Neuronal stem cell (in vitro differentiated cells): ENCODE results near the gene PRXL2B.

Source experiments
- DNase-seq: peaks from one replicate; pipeline ENCODE4 v3.0.0-alpha.2; 2013; ENCODE audit warnings: low spot score
- H2AFZ ChIP-seq: one replicate; pipeline ENCODE4 v1.6.1; 2013; ENCODE audit warnings: mild to moderate bottlenecking, low read length, inconsistent platforms
- H2AK5ac ChIP-seq: 2 replicates; pipeline ENCODE4 v1.6.1; 2013; ENCODE audit warnings: low read depth, mild to moderate bottlenecking, inconsistent platforms, low read length, moderate library complexity, mixed read lengths
- H2BK120ac ChIP-seq: 2 replicates; pipeline ENCODE4 v1.6.1; 2013; ENCODE audit warnings: low read depth, mild to moderate bottlenecking, inconsistent platforms, low read length, moderate library complexity, mixed read lengths
- H2BK12ac ChIP-seq: one replicate; pipeline ENCODE4 v1.6.1; 2013; ENCODE audit warnings: low read length, inconsistent platforms
- H2BK15ac ChIP-seq: 2 replicates; pipeline ENCODE4 v1.6.1; 2013; ENCODE audit warnings: mild to moderate bottlenecking, low read length, inconsistent platforms, mixed read lengths
- H2BK5ac ChIP-seq: one replicate; pipeline ENCODE4 v1.6.1; 2013; ENCODE audit warnings: inconsistent platforms, mild to moderate bottlenecking, low read length, moderate library complexity
- H3K14ac ChIP-seq: one replicate; pipeline ENCODE4 v1.6.1; 2013; ENCODE audit warnings: low read length, inconsistent platforms
- H3K18ac ChIP-seq: 2 replicates; pipeline ENCODE4 v1.6.1; 2013; ENCODE audit warnings: low read length, inconsistent platforms
- H3K23ac ChIP-seq: 2 replicates; pipeline ENCODE4 v1.6.1; 2013; ENCODE audit warnings: low read depth, mild to moderate bottlenecking, mixed read lengths, low read length, inconsistent platforms; ENCODE audit not compliant: poor library complexity
- H3K27ac ChIP-seq: replicated peaks from 3 replicates; pipeline ENCODE4 v1.5.1; 2013; ENCODE audit warnings: low read length, inconsistent platforms
- H3K27me3 ChIP-seq, 3 experiments: 2 replicates each; pipeline ENCODE4 v1.6.1; 2013; ENCODE audit warnings: low read length in 3 of 3, mild to moderate bottlenecking in 2 of 3, inconsistent platforms in 1 of 3, low read depth in 1 of 3, mixed read lengths in 1 of 3, moderate library complexity in 1 of 3; ENCODE audit not compliant: control insufficient read depth in 3 of 3, insufficient read depth in 3 of 3
- H3K36me3 ChIP-seq, 2 donors: replicated peaks in 1 of 2; 2 replicates each; pipeline ENCODE4 v1.6.1; 2013; ENCODE audit warnings: low read length in 2 of 2; ENCODE audit not compliant: control insufficient read depth in 2 of 2, insufficient read depth in 2 of 2
- H3K4ac ChIP-seq: 2 replicates; pipeline ENCODE4 v1.6.1; 2013; ENCODE audit warnings: inconsistent platforms, mild to moderate bottlenecking, low read length, moderate library complexity
- H3K4me1 ChIP-seq, 2 donors: 1 replicate in 1 of 2; 2 replicates in 1 of 2; pipeline ENCODE4 v1.6.1; 2013; ENCODE audit warnings: low read length in 2 of 2, low read depth in 1 of 2; ENCODE audit not compliant: control insufficient read depth in 2 of 2, insufficient read depth in 1 of 2
- H3K4me2 ChIP-seq: one replicate; pipeline ENCODE4 v1.6.1; 2013; ENCODE audit warnings: mild to moderate bottlenecking, low read length, inconsistent platforms; ENCODE audit not compliant: insufficient read depth, poor library complexity, severe bottlenecking
- H3K4me3 ChIP-seq, 2 donors: 2 replicates each; pipeline ENCODE4 v1.5.1; 2013; ENCODE audit warnings: low read length in 2 of 2, mild to moderate bottlenecking in 2 of 2, inconsistent platforms in 1 of 2, moderate library complexity in 1 of 2
- H3K79me1 ChIP-seq: one replicate; pipeline ENCODE4 v1.6.1; 2013; ENCODE audit warnings: low read depth, mild to moderate bottlenecking, inconsistent platforms, low read length, moderate library complexity
- H3K9ac ChIP-seq: one replicate; pipeline ENCODE4 v1.6.1; 2013; ENCODE audit warnings: mild to moderate bottlenecking, low read depth, low read length, inconsistent platforms; ENCODE audit not compliant: poor library complexity
- H3K9me3 ChIP-seq, 2 donors: replicated peaks in 1 of 2; 2 replicates each; pipeline versions ENCODE3 to v1.6.1; 2013; ENCODE audit warnings: low read length in 2 of 2, mild to moderate bottlenecking in 2 of 2, inconsistent platforms in 1 of 2, low read depth in 1 of 2, mixed read lengths in 1 of 2, moderate library complexity in 1 of 2; ENCODE audit not compliant: control insufficient read depth in 2 of 2, insufficient read depth in 1 of 2
- H4K8ac ChIP-seq: one replicate; pipeline ENCODE4 v1.6.1; 2013; ENCODE audit warnings: low read depth, mild to moderate bottlenecking, inconsistent platforms, low read length, moderate library complexity
- H4K91ac ChIP-seq: one replicate; pipeline ENCODE4 v1.6.1; 2013; ENCODE audit warnings: low read length, low read depth, mild to moderate bottlenecking, inconsistent platforms; ENCODE audit not compliant: poor library complexity
- WGBS, 2 donors: extraction: QIAGEN DNeasy Blood & Tissue Kit; methylation state at CpG; one replicate each; pipeline ENCODE4 v1.1.7; 2013; ENCODE audit warnings: missing lambda C conversion rate in 2 of 2, mixed read lengths in 1 of 2; ENCODE audit not compliant: insufficient read length in 2 of 2, insufficient replicate concordance in 1 of 2; ENCODE audit errors: extremely low coverage in 2 of 2; 5-methylcytosine and 5-hydroxymethylcytosine counted together

The PRXL2B gene

GRCh38 chr1:2639203-2639602 is 52.6 kb downstream of the PRXL2B start:
- Histone ChIP-seq H2BK120ac (no peak overlapping the region), H3K4me2 (no peak overlapping the region)
- DNase-seq, result no peak

GRCh38 chr1:2639607-2640521 is 53.3 kb downstream of the PRXL2B start:
- no peak overlapping the region for H2BK120ac ChIP-seq
- H3K9me3 ChIP-seq, result peaks cover 5 to 10% of the 10 kb centered on the region in 2 donors
- peaks cover 5 to 11% of the 10 kb centered on the region in 2 donors for H3K4me1 ChIP-seq
- no peak overlapping the region for H2BK5ac ChIP-seq
- peaks cover 0 to 14% (median 2%) of the 10 kb centered on the region in 3 experiments for H3K27me3 ChIP-seq
- no peak for DNase-seq
- no peak overlapping the region for H4K8ac ChIP-seq
- H3K23ac ChIP-seq, result peak overlapping the region; percentile 38
- no peak overlapping the region for H3K4me2 ChIP-seq
- H3K36me3 ChIP-seq, result no peaks in the 10 kb centered on the region
- peaks cover 13% of the 10 kb centered on the region for H3K79me1 ChIP-seq
- no peak overlapping the region for H3K14ac ChIP-seq
- no peak overlapping the region for H2AFZ ChIP-seq
- H3K4ac ChIP-seq, result no peak overlapping the region
- H4K91ac ChIP-seq, result no peak overlapping the region
- WGBS, 2 donors, result no CpG with 5 or more reads among the region's 26 CpGs
- no peak overlapping the region for H3K4me3 ChIP-seq
- H3K27ac ChIP-seq, result no peak overlapping the region
- no peak overlapping the region for H2BK12ac ChIP-seq
- peak overlapping the region; percentile 28 for H3K18ac ChIP-seq
- H2AK5ac ChIP-seq, result no peak overlapping the region
- H3K9ac ChIP-seq, result peak overlapping the region; percentile 50
- no peak overlapping the region for H2BK15ac ChIP-seq

More at GRCh38 chr1:2639203-2639602, 52.6 kb downstream of the PRXL2B start:
- no peaks in the 10 kb centered on the region for H3K36me3 ChIP-seq
- H3K4me1 ChIP-seq, result peaks cover 5 to 11% of the 10 kb centered on the region in 2 donors
- peaks cover 5 to 10% of the 10 kb centered on the region in 2 donors for H3K9me3 ChIP-seq
- H2AFZ ChIP-seq, result no peak overlapping the region
- no peak overlapping the region for H2BK12ac ChIP-seq
- no peak overlapping the region for H3K27ac ChIP-seq
- H3K18ac ChIP-seq, result no peak overlapping the region
- H3K9ac ChIP-seq, result no peak overlapping the region
- H4K91ac ChIP-seq, result no peak overlapping the region
- H3K14ac ChIP-seq, result no peak overlapping the region
- H3K23ac ChIP-seq, result peak overlapping the region; percentile 38
- peaks cover 0 to 8% (median 2%) of the 10 kb centered on the region in 3 experiments for H3K27me3 ChIP-seq
- H2BK15ac ChIP-seq, result no peak overlapping the region
- no peak overlapping the region for H3K4ac ChIP-seq
- peaks cover 13% of the 10 kb centered on the region for H3K79me1 ChIP-seq
- no peak overlapping the region for H3K4me3 ChIP-seq
- no peak overlapping the region for H2AK5ac ChIP-seq
- H4K8ac ChIP-seq, result no peak overlapping the region
- no CpG with 5 or more reads among the region's 11 CpGs for WGBS, 2 donors
- H2BK5ac ChIP-seq, result no peak overlapping the region

GRCh38 chr1:2640626-2641025 is 54.0 kb downstream of the PRXL2B start:
- Histone ChIP-seq H3K36me3 (no peaks in the 10 kb centered on the region), H3K4me3 (no peak overlapping the region), H3K79me1 (peaks cover 13% of the 10 kb centered on the region), H3K9me3 (peaks cover 5 to 10% of the 10 kb centered on the region in 2 donors), H2AFZ (no peak overlapping the region), H2BK12ac (no peak overlapping the region), H3K14ac (no peak overlapping the region), H3K9ac (no peak overlapping the region), H3K4me1 (peaks cover 5 to 11% of the 10 kb centered on the region in 2 donors), H3K23ac (peak overlapping the region; percentile 38), H4K8ac (no peak overlapping the region), H3K4me2 (no peak overlapping the region), H3K18ac (no peak overlapping the region), H3K27ac (no peak overlapping the region), H3K4ac (no peak overlapping the region), H2BK15ac (no peak overlapping the region), H4K91ac (no peak overlapping the region), H3K27me3 (peaks cover 0 to 15% (median 2%) of the 10 kb centered on the region in 3 experiments), H2BK120ac (no peak overlapping the region), H2AK5ac (no peak overlapping the region), H2BK5ac (no peak overlapping the region)
- DNase-seq, result no peak
- WGBS, 2 donors, result no CpG with 5 or more reads among the region's 3 CpGs
